GM12872 (cell line): ENCODE data around the gene SNX20.

ENCODE experiments used
- TF ChIP-seq, protein P1 (sequence below): IDR thresholded peaks from 3 replicates; pipeline ENCODE4 v1.5.1; 2011; ENCODE audit warnings: low read depth, mild to moderate bottlenecking, low read length, moderate library complexity; ENCODE audit not compliant: insufficient read depth

SNX20 gene

DNA sequence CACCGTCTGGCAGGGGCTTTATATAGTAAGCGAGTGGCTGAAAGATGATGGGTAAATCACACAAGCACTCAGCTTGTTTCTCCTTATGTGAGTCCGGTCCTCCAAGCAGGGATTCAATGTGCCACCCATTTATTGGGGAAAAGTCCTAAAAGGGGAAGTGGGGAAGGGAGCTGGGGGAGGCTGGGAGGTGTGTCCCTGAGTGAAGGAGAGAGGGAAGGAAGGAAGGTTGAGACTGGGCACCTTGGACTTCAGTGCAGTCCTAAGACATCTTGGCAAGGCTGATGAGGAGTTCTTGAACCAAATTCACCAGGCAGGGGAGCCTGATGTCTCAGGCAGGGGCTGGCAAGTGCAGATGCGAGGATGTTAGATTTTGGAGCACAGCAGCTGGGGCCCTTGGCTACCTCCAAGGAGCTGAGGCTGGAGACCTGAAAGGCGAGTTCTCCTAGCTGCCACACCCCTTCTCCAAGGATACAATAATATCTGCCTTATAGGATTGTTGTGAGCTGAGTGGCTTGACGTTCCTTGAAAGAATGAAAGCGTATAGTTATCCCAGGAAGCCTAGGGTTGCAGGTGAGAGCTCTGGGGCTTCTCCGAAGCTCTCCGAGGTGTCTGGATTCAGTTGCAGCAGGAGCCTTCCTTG, 37.8 kb upstream of the SNX20 start:
- TF ChIP-seq, protein P1, sequence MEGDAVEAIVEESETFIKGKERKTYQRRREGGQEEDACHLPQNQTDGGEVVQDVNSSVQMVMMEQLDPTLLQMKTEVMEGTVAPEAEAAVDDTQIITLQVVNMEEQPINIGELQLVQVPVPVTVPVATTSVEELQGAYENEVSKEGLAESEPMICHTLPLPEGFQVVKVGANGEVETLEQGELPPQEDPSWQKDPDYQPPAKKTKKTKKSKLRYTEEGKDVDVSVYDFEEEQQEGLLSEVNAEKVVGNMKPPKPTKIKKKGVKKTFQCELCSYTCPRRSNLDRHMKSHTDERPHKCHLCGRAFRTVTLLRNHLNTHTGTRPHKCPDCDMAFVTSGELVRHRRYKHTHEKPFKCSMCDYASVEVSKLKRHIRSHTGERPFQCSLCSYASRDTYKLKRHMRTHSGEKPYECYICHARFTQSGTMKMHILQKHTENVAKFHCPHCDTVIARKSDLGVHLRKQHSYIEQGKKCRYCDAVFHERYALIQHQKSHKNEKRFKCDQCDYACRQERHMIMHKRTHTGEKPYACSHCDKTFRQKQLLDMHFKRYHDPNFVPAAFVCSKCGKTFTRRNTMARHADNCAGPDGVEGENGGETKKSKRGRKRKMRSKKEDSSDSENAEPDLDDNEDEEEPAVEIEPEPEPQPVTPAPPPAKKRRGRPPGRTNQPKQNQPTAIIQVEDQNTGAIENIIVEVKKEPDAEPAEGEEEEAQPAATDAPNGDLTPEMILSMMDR = no peak

DNA sequence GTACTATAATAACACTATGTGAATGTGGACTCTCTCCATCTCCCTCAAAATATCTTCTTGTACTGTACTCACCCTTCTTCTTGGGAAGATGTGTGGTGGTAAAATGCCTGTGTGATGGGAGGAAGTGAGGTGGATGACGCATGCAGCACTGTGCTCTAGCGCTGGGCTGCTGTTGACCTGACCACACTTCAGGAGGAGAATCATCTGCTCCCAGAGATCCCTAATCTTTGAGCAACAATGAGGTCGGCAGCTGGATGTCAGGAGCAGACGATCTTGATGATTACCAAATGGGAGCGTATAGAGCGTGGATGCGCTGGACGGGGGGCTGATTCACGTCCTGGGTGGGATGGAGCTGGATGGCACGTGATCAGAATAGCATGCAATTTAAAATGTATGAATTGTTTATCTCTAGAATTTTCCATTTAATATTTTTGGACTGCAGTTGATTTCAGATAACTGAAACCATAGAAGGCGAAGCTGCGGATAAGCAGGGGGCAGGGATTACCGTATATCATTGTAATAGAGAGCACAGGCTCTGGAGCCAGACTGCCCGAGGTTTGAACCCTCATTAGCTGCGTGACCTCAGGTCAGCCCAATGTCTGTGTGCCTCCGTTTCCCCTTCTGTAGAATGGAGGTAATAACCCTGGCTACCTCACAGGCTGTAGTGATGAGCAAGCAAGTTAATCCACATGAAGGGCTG, 37.1 kb upstream of the SNX20 start:
- TF ChIP-seq, protein P1 = no peak

DNA sequence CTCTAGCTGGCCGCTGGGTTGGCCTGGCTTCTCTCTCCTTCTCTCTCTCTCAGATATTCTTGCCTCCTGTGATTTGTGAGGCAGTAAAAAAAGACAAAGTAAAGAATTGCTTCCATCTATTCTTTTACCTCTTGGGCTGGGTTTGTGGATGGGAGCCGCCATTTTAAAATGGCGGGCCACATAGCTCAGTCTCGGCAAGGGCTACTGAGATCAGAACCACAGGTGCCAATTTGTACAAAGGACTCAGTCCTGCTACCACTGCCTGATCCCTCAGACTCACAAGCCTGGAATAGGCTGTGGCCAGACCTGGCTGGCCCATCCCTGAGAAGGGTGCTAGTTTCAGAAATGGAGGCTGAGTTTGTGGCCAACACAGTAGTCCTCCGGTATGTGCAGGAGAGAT, 36.4 kb upstream of the SNX20 start:
- TF ChIP-seq, protein P1 = no peak

DNA sequence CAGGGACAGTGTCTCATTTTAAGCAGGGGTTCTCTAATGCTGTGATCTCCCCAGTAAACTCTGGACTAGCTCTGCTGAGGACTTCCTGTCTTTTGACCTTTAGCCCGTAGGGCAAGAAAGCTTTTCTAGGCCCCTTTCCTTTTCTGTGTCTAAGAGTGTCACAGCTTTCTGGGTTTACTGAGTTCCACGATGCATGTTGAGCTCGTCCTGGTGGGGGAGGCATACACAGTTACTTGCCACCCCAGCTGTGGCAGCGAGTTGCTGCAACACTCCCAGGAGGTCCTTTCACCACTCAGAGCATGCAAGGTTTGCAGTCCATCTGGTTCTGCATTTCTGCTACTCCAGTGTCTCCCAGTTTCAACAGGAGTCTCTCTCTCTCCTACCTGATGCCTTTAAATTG, 36.0 kb upstream of the SNX20 start:
- TF ChIP-seq, protein P1 = no peak

DNA sequence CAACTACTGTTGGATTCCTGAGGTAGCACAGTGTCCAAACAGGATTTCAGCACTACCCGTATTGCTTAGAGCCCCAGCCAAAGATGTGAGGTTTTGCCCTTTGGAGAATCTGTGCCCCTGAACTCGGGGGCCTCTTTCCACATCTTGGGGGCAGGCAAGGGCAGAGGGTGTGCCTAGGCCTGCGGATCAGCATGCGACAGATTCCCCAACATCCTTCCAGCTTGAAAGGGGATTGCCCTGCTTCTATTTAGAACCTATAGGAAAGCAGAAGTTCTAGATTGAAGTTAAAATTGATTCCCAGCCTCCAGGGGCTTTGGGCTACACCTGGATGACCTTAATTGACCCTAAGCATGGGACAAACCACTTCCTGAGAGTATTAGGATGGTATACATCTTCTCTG, 31.8 kb upstream of the SNX20 start:
- TF ChIP-seq, protein P1 = no peak

DNA sequence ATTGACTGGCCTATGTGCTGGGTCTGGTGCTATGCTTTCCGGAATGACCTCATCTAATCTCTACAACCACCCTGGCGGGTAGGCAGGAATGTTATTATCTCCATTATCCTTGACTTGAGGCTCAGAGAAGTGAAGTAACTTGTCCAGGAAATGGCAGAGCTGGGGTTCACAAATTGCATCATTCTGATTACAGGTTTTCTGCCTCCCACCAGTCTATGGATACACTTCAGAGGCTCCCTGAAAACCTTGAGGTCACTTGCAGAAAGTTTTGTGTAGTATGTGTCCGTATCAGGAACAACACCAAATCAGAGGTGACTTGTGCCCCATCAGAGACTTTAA, 31.4 kb upstream of the SNX20 start:
- TF ChIP-seq, protein P1 = no peak

DNA sequence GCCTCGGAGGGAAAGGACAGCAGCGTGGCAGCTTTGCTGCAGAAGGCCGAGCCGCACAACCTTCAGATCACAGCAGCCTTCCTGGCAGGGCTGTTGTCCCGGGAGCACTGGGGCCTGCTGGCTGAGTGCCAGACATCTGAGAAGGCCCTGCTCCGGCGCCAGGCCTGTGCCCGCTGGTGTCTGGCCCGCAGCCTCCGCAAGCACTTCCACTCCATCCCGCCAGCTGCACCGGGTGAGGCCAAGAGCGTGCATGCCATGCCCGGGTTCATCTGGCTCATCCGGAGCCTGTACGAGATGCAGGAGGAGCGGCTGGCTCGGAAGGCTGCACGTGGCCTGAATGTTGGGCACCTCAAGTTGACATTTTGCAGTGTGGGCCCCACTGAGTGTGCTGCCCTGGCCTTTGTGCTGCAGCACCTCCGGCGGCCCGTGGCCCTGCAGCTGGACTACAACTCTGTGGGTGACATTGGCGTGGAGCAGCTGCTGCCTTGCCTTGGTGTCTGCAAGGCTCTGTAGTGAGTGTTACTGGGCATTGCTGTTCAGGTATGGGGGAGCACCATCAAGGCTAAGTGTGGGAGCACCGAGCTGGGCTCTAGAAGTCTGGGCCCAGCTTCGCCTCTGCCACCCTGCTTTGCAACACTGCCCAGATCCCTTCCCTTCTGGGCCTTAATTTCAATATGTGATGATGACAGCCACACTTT, 30.9 kb upstream of the SNX20 start:
- TF ChIP-seq, protein P1 = no peak
